ENCODE measurements around the gene CCDC183. TPM values are rescaled to one million over a fixed set of nuclear protein-coding genes. Genes with fewer than 3 reads are reported as not detected.
"Not testable (repeated sequence)": the region's sequence is repeated elsewhere in the genome, so short reads cannot be mapped to it uniquely, and the experiment has no call there.

The CCDC183 gene
- total and polyA plus RNA-seq, 7 experiments from 2014 or later, result 0.35 to 6.6 (median 2.9) TPM

DNA sequence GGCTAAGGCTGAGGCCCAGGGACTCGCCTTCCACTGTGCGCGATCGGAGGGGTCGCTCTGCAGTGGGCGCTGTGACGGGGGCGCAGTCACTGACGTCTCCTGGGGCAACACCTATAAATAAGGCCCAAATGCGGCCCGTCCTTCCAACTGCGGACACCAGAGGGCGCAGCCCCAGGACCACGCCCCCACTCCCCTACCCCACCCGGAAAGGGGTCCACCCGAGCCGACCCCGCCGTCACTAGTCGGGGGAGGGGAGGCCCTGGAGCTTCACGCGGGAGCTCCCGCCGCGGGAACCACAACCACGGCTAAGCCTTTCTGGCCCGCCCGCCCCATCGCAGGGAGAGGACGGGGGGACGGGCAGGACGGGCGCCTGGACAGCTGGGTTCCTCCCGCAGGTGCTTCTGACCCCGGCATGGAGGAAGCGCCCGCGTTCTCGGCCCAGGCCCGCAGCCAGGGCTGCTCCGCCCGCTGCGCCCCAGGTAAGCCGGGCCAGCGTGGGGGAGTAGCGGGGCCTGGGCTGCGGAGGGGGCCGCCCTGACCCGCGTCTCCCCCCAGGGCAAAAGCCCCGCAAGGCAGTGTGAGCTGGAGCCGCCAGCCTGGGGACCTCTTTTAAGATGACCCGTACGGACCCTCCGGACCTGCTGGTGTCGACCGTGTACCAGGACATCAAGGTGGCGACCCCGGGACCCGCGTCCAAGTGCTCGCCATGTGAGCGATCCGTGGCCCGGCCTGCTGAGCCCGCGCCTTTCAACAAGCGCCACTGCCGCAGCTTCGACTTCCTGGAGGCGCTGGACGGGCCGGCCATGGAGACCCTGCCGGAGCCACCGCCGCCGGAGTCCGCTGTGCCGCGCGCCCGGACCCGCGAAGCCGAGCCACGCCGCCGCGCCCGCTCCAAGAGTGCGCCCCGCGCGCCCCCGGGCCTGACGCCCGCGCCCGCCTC is 47.9 kb downstream of the CCDC183 start:
- peaks cover 15% of the 10 kb centered on the region in 2 donors for H3K4me1 ChIP-seq (ENCODE audit: control insufficient read depth in 2 of 2, insufficient read depth in 2 of 2, low read length in 2 of 2)
- peak; percentile 42 for ATAC-seq
- H3K27ac ChIP-seq (ENCODE audit: low read depth, low read length), result not testable (repeated sequence)

DNA sequence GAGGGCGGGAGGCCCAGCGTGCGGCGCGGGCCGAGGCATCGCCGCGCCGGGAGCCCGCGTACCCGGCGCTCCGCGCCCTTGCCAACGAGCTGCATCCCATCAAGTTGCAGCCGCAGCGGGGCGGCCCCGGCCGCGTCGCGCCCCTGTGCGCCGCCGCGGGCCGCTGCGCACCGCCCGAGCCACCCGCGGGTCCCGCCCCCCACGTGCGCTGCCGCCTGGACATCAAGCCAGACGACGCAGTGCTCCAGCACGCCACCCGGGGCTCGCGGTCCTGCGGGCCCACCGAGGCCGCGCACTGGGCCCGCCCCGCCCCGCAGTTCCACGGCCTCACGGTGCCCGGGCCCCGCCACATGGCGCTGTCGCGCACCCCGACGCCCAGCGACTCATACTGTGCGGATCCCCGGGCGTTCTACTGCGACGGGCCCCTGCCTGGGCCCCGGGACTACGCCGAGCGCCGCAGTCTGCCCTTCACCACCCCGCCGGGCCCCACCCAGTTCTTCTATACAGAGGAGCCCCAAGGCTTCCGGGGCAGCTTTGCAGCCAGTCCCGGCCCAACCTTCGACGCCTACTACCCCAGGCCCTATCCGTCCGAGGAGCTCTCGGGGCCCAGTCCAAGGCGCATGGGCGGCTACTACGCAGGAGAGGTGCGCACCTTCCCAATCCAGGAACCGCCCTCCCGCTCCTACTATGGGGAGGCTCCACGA is 48.8 kb downstream of the CCDC183 start:
- Mint-ChIP-seq H3K27ac (peak overlapping the region in 1 of 9 donors; percentile 58), H3K36me3 (peaks cover 0 to 10% (median 2%) of the 10 kb centered on the region in 5 donors), H3K4me3 (peak overlapping the region in 4 of 10 donors; percentile 20 to 58 (median 23)), H3K9me3 (no peaks in the 10 kb centered on the region), H3K4me1 (peaks cover 8 to 25% (median 22%) of the 10 kb centered on the region in 7 donors), H3K27me3 (peaks cover 0 to 21% (median 0%) of the 10 kb centered on the region in 5 donors)
- H3K4me1 ChIP-seq (ENCODE audit: control insufficient read depth in 2 of 2, insufficient read depth in 2 of 2, low read length in 2 of 2), result peaks cover 17 to 18% of the 10 kb centered on the region in 2 donors
- peaks cover 0 to 8% (median 0%) of the 10 kb centered on the region in 3 experiments for H3K36me3 ChIP-seq (ENCODE audit: control insufficient read depth in 2 of 3, insufficient read depth in 3 of 3, low read length in 3 of 3)
- intact Hi-C loops (cut with micrococcal nuclease), result loop anchor here (5.0 kb wide), 4 partner anchors 57 to 322 kb away; partner anchors contain the start of genes MAN1B1 (in 1 of the 2) and NPDC1 (in 1 of the 2)
- DNase-seq (no peak), ATAC-seq (no peak)
- ChIA-PET POLR2A (interaction anchor here (1.4 kb wide), 1 partner anchor 37 kb away, joined by 3 read pairs; the partner anchor contains the start of gene RABL6), CTCF (no interaction called here)
- no peaks in the 10 kb centered on the region for H3K9me3 ChIP-seq (ENCODE audit: control insufficient read depth in 2 of 3, low read length in 3 of 3)
- H3K4me3 ChIP-seq (ENCODE audit: low read length), result no peak overlapping the region
- no peak overlapping the region for H3K27ac ChIP-seq (ENCODE audit: low read depth, low read length)
- H3K27me3 ChIP-seq (ENCODE audit: control insufficient read depth in 2 of 2, insufficient read depth in 2 of 2, low read length in 2 of 2), result no peaks in the 10 kb centered on the region

More for the DNA sequence above, 47.9 kb downstream of the CCDC183 start:
- intact Hi-C loops (cut with micrococcal nuclease), result loop anchor here in 1 of 2 donors (1.0 kb wide), 1 partner anchor 22 kb away; the partner anchor contains the start of gene EDF1
- not testable (repeated sequence) for H3K27me3 ChIP-seq (ENCODE audit: control insufficient read depth in 2 of 2, insufficient read depth in 2 of 2, low read length in 2 of 2); H3K9me3 ChIP-seq (ENCODE audit: control insufficient read depth in 2 of 3, low read length in 3 of 3); H3K9me3 Mint-ChIP-seq; H3K4me3 ChIP-seq (ENCODE audit: low read length); H3K36me3 Mint-ChIP-seq
- CTCF ChIA-PET, result interaction anchor here (0.6 to 1.4 kb wide), 4 partner anchors 24 to 191 kb away, joined by 3 to 5 read pairs (median 3); no protein-coding TSS in a partner anchor
- H3K27ac Mint-ChIP-seq, result peak overlapping the region in 2 of 9 donors; percentile 12 to 59
- H3K27me3 Mint-ChIP-seq, result peaks cover 0 to 20% (median 0%) of the 10 kb centered on the region in 5 donors
- POLR2A ChIA-PET, result interaction anchor here (1.4 to 1.9 kb wide), 2 partner anchors 36 to 38 kb away, joined by 3 to 7 read pairs; partner anchors contain the start of gene RABL6
- peak overlapping the region; percentile 55 to 72 (median 66) for H3K4me3 Mint-ChIP-seq
- DNase-seq, result peak; percentile 35 to 74 (median 52)
- H3K4me1 Mint-ChIP-seq, result peaks cover 8 to 24% (median 20%) of the 10 kb centered on the region in 7 donors
- peaks cover 0 to 12% (median 0%) of the 10 kb centered on the region in 3 experiments for H3K36me3 ChIP-seq (ENCODE audit: control insufficient read depth in 2 of 3, insufficient read depth in 3 of 3, low read length in 3 of 3)

DNA sequence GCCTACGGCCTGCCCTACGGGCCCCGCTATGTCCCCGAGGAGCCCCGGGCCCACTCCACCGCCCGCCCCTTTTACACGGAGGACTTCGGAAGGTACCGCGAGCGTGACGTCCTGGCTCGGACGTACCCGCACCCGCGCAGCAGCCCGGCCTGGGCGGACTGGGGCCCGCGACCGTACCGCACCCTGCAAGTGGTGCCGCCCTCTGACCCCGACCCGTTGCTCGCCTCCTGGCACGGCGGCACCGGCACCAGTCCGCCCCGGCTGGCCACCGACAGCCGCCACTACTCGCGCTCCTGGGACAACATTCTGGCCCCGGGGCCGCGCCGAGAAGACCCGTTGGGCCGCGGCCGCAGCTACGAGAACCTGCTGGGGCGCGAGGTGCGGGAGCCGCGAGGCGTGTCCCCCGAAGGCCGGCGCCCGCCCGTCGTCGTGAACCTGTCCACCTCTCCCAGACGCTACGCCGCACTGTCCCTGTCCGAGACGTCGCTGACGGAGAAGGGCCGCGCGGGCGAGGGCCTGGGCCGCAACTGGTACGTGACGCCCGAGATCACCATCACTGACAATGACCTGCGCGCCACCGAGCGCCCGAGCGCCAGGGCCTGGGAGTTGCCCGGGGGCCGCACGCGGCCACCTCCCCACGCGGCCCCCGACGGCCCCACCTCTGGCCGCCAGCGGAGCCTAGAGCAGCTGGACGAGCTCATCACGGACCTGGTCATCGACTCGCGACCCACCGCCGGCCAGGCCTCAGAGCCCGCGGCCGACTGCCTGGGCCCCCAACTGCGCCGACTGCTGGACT is 49.5 kb downstream of the CCDC183 start:
- peaks cover 0 to 10% (median 0%) of the 10 kb centered on the region in 5 donors for H3K36me3 Mint-ChIP-seq
- H3K4me1 Mint-ChIP-seq, result peaks cover 5 to 25% (median 22%) of the 10 kb centered on the region in 7 donors
- H3K27me3 Mint-ChIP-seq, result peaks cover 0 to 21% (median 0%) of the 10 kb centered on the region in 5 donors
- H3K9me3 ChIP-seq (ENCODE audit: control insufficient read depth in 2 of 3, low read length in 3 of 3), result no peaks in the 10 kb centered on the region
- no peak overlapping the region for H3K27ac ChIP-seq (ENCODE audit: low read depth, low read length)
- ChIA-PET POLR2A (no interaction called here), CTCF (no interaction called here)
- peaks cover 21 to 22% of the 10 kb centered on the region in 2 donors for H3K4me1 ChIP-seq (ENCODE audit: control insufficient read depth in 2 of 2, insufficient read depth in 2 of 2, low read length in 2 of 2)
- peak overlapping the region in 1 of 9 donors; percentile 58 for H3K27ac Mint-ChIP-seq
- H3K27me3 ChIP-seq (ENCODE audit: control insufficient read depth in 2 of 2, insufficient read depth in 2 of 2, low read length in 2 of 2), result no peaks in the 10 kb centered on the region
- H3K4me3 Mint-ChIP-seq, result peak overlapping the region in 4 of 10 donors; percentile 21 to 90 (median 47)
- no peak for ATAC-seq
- H3K4me3 ChIP-seq (ENCODE audit: low read length), result no peak overlapping the region
- H3K9me3 Mint-ChIP-seq, result no peaks in the 10 kb centered on the region
- DNase-seq, result no peak
- peaks cover 0 to 5% (median 0%) of the 10 kb centered on the region in 3 experiments for H3K36me3 ChIP-seq (ENCODE audit: control insufficient read depth in 2 of 3, insufficient read depth in 3 of 3, low read length in 3 of 3)
- intact Hi-C loops (cut with micrococcal nuclease), result loop anchor here (5.0 kb wide), 4 partner anchors 57 to 322 kb away; partner anchors contain the start of genes MAN1B1 (in 1 of the 2) and NPDC1 (in 1 of the 2)

DNA sequence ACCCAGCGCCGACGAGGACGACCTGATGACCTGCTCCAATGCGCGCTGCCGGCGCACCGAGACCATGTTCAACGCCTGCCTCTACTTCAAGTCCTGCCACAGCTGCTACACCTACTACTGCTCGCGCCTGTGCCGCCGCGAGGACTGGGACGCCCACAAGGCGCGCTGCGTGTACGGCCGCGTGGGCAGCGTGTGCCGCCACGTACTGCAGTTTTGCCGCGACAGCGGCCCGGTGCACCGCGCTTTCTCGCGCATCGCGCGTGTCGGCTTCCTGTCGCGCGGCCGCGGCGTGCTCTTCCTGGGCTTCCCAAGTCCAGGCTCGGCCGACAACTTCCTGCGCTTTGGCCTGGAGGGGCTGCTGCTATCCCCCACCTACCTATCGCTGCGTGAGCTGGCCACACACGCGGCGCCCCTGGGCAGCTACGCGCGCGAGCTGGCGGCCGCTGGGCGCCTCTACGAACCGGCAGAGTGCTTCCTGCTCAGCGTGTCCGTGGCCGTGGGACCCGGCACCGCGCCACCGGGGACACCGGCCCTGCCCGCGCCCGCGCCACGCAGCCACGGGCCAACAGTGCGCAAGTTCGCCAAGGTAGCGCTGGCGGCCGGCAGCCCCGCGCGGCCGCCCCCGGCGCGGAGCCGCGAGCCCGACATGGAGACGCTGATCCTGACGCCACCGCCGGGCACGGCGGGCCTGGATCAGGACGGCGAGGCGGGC is 50.4 kb downstream of the CCDC183 start:
- DNase-seq (no peak), ATAC-seq (no peak)
- Histone ChIP-seq H3K4me3 (ENCODE audit: low read length) (no peak overlapping the region), H3K36me3 (ENCODE audit: control insufficient read depth in 2 of 3, insufficient read depth in 3 of 3, low read length in 3 of 3) (peaks cover 0 to 12% (median 0%) of the 10 kb centered on the region in 3 experiments), H3K27me3 (ENCODE audit: control insufficient read depth in 2 of 2, insufficient read depth in 2 of 2, low read length in 2 of 2) (no peaks in the 10 kb centered on the region), H3K27ac (ENCODE audit: low read depth, low read length) (no peak overlapping the region), H3K4me1 (ENCODE audit: control insufficient read depth in 2 of 2, insufficient read depth in 2 of 2, low read length in 2 of 2) (peaks cover 21 to 22% of the 10 kb centered on the region in 2 donors), H3K9me3 (ENCODE audit: control insufficient read depth in 2 of 3, low read length in 3 of 3) (no peaks in the 10 kb centered on the region)
- peaks cover 0 to 21% (median 0%) of the 10 kb centered on the region in 5 donors for H3K27me3 Mint-ChIP-seq
- peaks cover 5 to 25% (median 20%) of the 10 kb centered on the region in 7 donors for H3K4me1 Mint-ChIP-seq
- H3K9me3 Mint-ChIP-seq, result no peaks in the 10 kb centered on the region
- intact Hi-C loops (cut with micrococcal nuclease), result loop anchor here (1.0 to 5.0 kb wide), 5 partner anchors 56 to 321 kb away; partner anchors contain the start of genes MAN1B1 (in 1 of the 2) and NPDC1 (in 1 of the 2)
- ChIA-PET POLR2A (interaction anchor here (0.8 to 0.9 kb wide), 2 partner anchors 40 to 106 kb away, joined by 3 to 4 read pairs; partner anchors contain the start of gene TRAF2), CTCF (no interaction called here)
- peaks cover 0 to 10% (median 0%) of the 10 kb centered on the region in 5 donors for H3K36me3 Mint-ChIP-seq
- H3K4me3 Mint-ChIP-seq, result peak overlapping the region in 8 of 10 donors; percentile 21 to 90 (median 64)
- peak overlapping the region in 2 of 9 donors; percentile 55 to 81 for H3K27ac Mint-ChIP-seq

DNA sequence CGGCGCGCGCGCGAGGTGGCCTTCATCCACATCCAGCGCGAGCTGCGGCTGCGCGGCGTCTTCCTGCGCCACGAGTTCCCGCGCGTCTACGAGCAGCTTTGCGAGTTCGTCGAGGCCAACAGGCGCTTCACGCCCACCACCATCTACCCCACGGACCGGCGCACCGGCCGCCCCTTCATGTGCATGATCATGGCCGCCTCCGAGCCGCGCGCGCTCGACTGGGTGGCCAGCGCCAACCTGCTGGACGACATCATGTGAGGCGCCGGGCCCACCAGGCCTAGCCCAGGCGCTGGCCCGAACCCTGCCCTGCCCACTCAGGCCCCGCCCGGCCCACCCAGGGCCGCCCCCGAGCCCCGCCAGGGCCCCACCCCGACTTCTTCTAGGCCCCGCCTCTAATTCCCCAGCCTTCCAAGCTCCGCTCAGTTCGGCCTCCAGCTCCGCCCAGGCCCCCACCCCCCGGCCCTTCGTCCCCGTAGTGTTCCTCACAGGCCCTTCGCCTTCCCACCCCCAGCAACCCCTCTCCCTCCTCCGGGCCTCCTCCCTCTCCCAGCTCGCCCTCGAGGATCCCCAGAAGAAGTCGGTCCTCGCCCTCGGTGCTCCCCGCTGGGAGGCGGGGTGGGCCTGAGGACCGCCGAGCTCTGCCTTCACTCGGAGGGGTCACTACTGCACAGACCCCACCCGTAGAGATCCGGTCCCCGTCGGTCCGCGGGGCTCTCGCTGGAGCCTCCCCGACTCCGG is 51.1 kb downstream of the CCDC183 start:
- Mint-ChIP-seq H3K27me3 (peaks cover 0 to 21% (median 0%) of the 10 kb centered on the region in 5 donors), H3K4me1 (peaks cover 2 to 22% (median 17%) of the 10 kb centered on the region in 7 donors), H3K27ac (peak overlapping the region in 2 of 9 donors; percentile 21 to 92), H3K9me3 (no peaks in the 10 kb centered on the region), H3K36me3 (peaks cover 0 to 10% (median 0%) of the 10 kb centered on the region in 5 donors), H3K4me3 (peak overlapping the region; percentile 79 to 97 (median 86))
- peaks cover 0 to 12% (median 0%) of the 10 kb centered on the region in 3 experiments for H3K36me3 ChIP-seq (ENCODE audit: control insufficient read depth in 2 of 3, insufficient read depth in 3 of 3, low read length in 3 of 3)
- ATAC-seq, result no peak
- H3K4me3 ChIP-seq (ENCODE audit: low read length), result peak overlapping the region; percentile 53
- H3K4me1 ChIP-seq (ENCODE audit: control insufficient read depth in 2 of 2, insufficient read depth in 2 of 2, low read length in 2 of 2), result peaks cover 19 to 21% of the 10 kb centered on the region in 2 donors
- H3K9me3 ChIP-seq (ENCODE audit: control insufficient read depth in 2 of 3, low read length in 3 of 3), result no peaks in the 10 kb centered on the region
- ChIA-PET CTCF (no interaction called here), POLR2A (interaction anchor here (0.7 to 1.2 kb wide), 5 partner anchors 16 to 182 kb away, joined by 3 to 5 read pairs (median 3); partner anchors contain the start of gene TRAF2)
- no peak for DNase-seq
- H3K27me3 ChIP-seq (ENCODE audit: control insufficient read depth in 2 of 2, insufficient read depth in 2 of 2, low read length in 2 of 2), result no peaks in the 10 kb centered on the region
- intact Hi-C loops (cut with micrococcal nuclease), result loop anchor here (1.0 to 5.0 kb wide), 5 partner anchors 55 to 320 kb away; partner anchors contain the start of genes MAN1B1 (in 1 of the 2) and NPDC1 (in 1 of the 2)
- no peak overlapping the region for H3K27ac ChIP-seq (ENCODE audit: low read depth, low read length)
